ENCODE measurements around the gene TGFBI.

TGFBI gene

DNA sequence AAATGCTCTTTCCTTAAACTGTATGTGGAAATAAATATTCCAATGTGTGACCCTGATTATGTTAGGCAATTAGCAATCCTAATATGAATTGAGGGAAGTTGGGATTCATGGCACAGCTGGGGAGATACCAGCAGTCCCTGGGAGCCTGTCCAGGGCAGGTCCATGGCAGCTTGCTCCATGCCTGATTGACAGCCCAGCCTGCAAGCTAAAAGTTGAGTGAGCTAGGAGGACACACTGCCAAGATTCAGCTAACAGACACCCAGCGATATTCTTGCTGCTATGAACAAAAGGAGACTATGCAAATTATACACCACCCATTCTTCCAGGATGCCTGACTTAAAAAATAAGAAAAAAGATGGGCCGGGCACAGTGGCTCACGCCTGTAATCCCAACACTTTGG, 6.2 kb downstream of the TGFBI start:
- TF ChIP-seq POLR2A (IDR thresholded peaks at IDR 0.05; ENCODE audit: extremely low read depth, insufficient read length), result no peak
- no peak for TF ChIP-seq MYC (IDR thresholded peaks at IDR 0.05; ENCODE audit: low read depth, low read length)
- TF ChIP-seq, protein P1, sequence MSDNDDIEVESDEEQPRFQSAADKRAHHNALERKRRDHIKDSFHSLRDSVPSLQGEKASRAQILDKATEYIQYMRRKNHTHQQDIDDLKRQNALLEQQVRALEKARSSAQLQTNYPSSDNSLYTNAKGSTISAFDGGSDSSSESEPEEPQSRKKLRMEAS (IDR thresholded peaks at IDR 0.05; ENCODE audit: low read depth, low read length), result no peak
- TF ChIP-seq, protein P2, sequence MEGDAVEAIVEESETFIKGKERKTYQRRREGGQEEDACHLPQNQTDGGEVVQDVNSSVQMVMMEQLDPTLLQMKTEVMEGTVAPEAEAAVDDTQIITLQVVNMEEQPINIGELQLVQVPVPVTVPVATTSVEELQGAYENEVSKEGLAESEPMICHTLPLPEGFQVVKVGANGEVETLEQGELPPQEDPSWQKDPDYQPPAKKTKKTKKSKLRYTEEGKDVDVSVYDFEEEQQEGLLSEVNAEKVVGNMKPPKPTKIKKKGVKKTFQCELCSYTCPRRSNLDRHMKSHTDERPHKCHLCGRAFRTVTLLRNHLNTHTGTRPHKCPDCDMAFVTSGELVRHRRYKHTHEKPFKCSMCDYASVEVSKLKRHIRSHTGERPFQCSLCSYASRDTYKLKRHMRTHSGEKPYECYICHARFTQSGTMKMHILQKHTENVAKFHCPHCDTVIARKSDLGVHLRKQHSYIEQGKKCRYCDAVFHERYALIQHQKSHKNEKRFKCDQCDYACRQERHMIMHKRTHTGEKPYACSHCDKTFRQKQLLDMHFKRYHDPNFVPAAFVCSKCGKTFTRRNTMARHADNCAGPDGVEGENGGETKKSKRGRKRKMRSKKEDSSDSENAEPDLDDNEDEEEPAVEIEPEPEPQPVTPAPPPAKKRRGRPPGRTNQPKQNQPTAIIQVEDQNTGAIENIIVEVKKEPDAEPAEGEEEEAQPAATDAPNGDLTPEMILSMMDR (IDR thresholded peaks at IDR 0.05; ENCODE audit: low read depth, low read length), result no peak
- DNase-seq (ENCODE audit: low read depth), result no peak
- H3K4me3 ChIP-seq (ENCODE audit: low read depth, low read length), result no peak overlapping the region

DNA sequence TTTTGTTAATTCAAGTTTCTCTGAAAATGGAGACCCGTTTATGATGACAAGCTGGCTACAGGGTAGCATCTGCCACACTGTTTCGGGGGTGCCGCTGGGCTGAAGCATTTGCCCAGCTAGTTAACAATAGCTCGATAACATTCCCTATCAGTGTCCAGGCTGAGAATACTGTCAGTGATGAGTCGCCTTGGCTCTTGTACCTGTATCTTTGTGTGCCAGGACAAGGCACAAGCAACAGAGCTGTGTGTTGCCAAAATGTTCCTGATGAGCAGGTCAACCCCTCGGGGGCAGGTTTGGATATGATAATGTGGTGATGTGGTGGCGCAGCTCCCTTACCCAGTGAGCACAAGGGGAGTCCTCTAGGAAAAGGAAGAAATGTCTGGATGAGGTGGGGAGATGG, 7.0 kb downstream of the TGFBI start:
- no peak overlapping the region for H3K4me3 ChIP-seq (ENCODE audit: low read depth, low read length)
- DNase-seq (ENCODE audit: low read depth), result no peak
- TF ChIP-seq POLR2A (IDR thresholded peaks at IDR 0.05; ENCODE audit: extremely low read depth, insufficient read length), result no peak
- TF ChIP-seq, protein P2 (IDR thresholded peaks at IDR 0.05; ENCODE audit: low read depth, low read length), result no peak
- no peak for TF ChIP-seq MYC (IDR thresholded peaks at IDR 0.05; ENCODE audit: low read depth, low read length)
- TF ChIP-seq, protein P1 (IDR thresholded peaks at IDR 0.05; ENCODE audit: low read depth, low read length), result no peak

DNA sequence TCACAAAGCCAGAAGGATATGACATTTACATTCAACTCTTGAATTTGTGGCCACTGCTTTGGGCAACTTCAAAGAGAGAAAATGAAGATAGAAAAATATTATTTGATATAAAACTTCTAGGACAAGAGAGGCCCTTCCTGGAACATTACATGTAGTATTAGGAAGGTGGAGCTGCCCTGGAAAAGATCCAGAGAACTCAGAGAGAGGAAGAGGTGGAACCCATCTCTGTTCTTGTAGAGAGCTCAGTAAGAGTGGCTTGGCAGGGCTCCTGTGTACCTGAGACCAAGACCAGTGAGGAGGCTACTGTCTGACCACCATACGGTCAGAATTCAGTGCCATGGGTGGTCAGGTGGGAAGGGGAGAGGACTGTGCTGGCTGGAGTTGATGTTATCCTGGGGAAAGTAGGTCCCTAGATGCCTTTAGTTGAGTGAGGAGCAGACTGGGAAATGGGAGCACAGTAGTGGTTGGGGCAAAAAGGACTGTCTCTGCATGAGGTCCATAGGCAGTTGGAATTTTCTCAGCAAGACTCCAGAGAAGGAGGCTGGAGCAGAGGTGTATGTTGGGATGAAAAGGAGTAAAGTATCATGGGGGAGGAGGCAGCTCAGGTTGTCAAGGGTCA, 7.6 kb downstream of the TGFBI start:
- no peak overlapping the region for H3K4me3 ChIP-seq (ENCODE audit: low read depth, low read length)
- DNase-seq (ENCODE audit: low read depth), result no peak
- TF ChIP-seq MYC (IDR thresholded peaks at IDR 0.05; ENCODE audit: low read depth, low read length) (no peak), POLR2A (IDR thresholded peaks at IDR 0.05; ENCODE audit: extremely low read depth, insufficient read length) (no peak)
- TF ChIP-seq, protein P1 (IDR thresholded peaks at IDR 0.05; ENCODE audit: low read depth, low read length), result no peak
- TF ChIP-seq, protein P2 (IDR thresholded peaks at IDR 0.05; ENCODE audit: low read depth, low read length), result no peak

DNA sequence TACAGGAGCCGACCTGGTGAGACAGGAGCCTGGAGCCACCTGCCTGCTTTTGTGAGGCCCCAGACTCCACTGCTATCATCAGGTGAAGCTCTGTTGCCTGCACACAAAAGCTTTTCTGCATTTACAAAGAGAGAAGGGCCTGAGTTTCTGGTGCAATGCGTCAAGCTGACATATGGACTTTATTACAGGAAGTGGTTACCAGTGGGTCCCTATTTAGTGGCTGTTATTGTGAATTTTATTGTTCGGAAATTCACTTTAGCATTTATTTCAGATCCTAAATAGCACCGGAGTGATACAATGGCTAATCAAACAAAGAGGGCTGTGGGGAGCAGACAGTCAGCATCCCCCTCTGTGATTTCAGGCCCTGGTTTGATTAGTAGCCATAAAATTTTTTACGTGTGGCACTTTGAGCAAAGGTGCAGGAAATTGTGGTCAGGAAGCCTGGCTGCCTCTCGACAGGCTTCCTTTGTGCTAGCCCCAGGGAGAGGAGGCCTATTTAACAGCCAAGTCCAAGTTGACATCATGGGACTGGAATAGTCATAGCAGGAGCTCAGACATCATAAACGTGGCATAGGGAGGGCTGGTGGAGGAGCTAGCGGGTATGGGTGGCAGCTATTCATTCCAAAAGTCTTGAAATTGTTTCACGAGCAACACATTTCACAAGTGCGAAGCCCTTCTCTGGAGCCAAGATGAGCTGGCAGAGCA, 8.4 kb downstream of the TGFBI start:
- peak; percentile 89 for DNase-seq (ENCODE audit: low read depth)
- H3K4me3 ChIP-seq (ENCODE audit: low read depth, low read length), result no peak overlapping the region
- no peak for TF ChIP-seq POLR2A (IDR thresholded peaks at IDR 0.05; ENCODE audit: extremely low read depth, insufficient read length)
- TF ChIP-seq, protein P2 (IDR thresholded peaks at IDR 0.05; ENCODE audit: low read depth, low read length), result no peak
- TF ChIP-seq, protein P1 (IDR thresholded peaks at IDR 0.05; ENCODE audit: low read depth, low read length), result 0 out of 2 replicates have a peak, but pooled peaks have one; percentile 28
- TF ChIP-seq MYC (IDR thresholded peaks at IDR 0.05; ENCODE audit: low read depth, low read length), result peak; percentile 35

DNA sequence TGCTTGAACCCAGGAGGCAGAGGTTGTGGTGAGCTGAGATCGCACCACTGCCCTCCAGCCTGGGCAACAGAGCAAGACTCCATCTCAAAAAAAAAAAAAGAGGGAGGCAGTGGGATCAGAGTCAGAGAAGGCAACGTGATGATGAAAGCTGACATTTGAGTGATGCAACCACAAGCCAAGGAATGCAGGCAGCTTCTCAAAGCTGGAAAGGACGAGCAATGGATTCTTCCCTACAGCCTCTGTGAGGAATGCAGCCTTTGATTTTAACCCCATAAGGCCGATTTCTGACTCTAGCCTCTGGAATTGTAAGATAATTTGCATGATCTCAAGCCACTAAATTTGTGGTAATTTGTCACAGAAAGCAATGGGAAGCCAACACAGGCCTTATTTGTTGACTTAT, 9.8 kb downstream of the TGFBI start:
- DNase-seq (ENCODE audit: low read depth), result no peak
- TF ChIP-seq, protein P2 (IDR thresholded peaks at IDR 0.05; ENCODE audit: low read depth, low read length), result no peak
- TF ChIP-seq, protein P1 (IDR thresholded peaks at IDR 0.05; ENCODE audit: low read depth, low read length), result no peak
- TF ChIP-seq MYC (IDR thresholded peaks at IDR 0.05; ENCODE audit: low read depth, low read length) (no peak), POLR2A (IDR thresholded peaks at IDR 0.05; ENCODE audit: extremely low read depth, insufficient read length) (no peak)
- H3K4me3 ChIP-seq (ENCODE audit: low read depth, low read length), result no peak overlapping the region

All from NB4 (cell line).